Fibroblast of mammary gland (primary cell): Measurements from ENCODE around the gene MAP3K3.

ENCODE experiments used
- DNase-seq: peaks from one replicate; pipeline ENCODE4 v3.0.0-alpha.2; 2010; ENCODE audit warnings: low read depth
- H3K4me3 ChIP-seq: 2 replicates; pipeline ENCODE4 v1.5.1; 2011; ENCODE audit warnings: low read depth, mild to moderate bottlenecking, low read length, moderate library complexity; ENCODE audit not compliant: control insufficient read depth
- TF ChIP-seq, protein P1 (sequence below): conservative IDR thresholded peaks from 2 replicates; pipeline ENCODE4 v1.5.1; 2011; ENCODE audit warnings: low read depth, low read length, inconsistent platforms; ENCODE audit not compliant: control insufficient read depth, insufficient read depth

Gene MAP3K3

DNA sequence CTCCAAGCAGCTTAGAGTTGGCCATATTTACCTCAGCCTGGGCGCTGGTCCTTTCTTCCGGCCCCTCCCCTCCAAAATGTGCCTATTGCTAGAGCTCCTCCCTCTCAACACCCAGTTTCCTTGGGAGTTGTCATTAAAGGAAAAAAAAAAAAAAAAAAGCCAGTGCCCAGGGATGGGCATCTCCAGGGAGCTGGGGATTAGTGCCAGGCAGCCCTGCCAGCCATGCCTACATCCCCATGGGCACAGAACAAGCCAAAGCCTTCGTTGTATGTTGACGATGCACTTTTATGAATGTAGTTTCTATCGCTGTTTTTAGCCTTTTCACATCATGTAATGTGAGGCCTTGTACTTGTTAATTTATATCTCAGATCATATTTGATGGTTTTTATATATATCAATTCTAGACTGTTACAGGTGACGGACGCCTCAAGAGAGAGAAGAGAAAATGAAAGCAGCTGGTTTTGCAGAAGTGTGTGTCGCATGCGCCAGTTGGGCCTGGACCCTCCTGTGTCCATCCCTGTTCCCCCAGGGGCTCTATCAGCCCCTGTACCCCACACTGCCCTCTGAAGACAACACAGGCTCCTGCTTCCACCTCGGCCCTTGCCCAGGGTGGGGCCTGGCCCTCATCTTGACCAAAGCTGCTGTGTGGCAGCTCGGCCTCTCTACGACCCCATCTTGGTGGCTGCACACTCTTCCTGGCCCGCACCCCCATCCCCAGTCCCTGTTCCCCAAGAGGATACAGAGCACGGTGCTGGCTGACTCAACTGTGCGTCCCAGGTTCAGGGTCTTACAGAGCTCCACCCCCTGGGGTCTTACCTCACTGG, 72.9 kb downstream of the MAP3K3 start:
- no peak for DNase-seq
- no peak overlapping the region for H3K4me3 ChIP-seq
- TF ChIP-seq, protein P1, sequence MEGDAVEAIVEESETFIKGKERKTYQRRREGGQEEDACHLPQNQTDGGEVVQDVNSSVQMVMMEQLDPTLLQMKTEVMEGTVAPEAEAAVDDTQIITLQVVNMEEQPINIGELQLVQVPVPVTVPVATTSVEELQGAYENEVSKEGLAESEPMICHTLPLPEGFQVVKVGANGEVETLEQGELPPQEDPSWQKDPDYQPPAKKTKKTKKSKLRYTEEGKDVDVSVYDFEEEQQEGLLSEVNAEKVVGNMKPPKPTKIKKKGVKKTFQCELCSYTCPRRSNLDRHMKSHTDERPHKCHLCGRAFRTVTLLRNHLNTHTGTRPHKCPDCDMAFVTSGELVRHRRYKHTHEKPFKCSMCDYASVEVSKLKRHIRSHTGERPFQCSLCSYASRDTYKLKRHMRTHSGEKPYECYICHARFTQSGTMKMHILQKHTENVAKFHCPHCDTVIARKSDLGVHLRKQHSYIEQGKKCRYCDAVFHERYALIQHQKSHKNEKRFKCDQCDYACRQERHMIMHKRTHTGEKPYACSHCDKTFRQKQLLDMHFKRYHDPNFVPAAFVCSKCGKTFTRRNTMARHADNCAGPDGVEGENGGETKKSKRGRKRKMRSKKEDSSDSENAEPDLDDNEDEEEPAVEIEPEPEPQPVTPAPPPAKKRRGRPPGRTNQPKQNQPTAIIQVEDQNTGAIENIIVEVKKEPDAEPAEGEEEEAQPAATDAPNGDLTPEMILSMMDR, result no peak

GRCh38 chr17:63695889-63696288, 73.7 kb downstream of the MAP3K3 start:
- H3K4me3 ChIP-seq, result no peak overlapping the region
- no peak for DNase-seq
- TF ChIP-seq, protein P1, result no peak

DNA sequence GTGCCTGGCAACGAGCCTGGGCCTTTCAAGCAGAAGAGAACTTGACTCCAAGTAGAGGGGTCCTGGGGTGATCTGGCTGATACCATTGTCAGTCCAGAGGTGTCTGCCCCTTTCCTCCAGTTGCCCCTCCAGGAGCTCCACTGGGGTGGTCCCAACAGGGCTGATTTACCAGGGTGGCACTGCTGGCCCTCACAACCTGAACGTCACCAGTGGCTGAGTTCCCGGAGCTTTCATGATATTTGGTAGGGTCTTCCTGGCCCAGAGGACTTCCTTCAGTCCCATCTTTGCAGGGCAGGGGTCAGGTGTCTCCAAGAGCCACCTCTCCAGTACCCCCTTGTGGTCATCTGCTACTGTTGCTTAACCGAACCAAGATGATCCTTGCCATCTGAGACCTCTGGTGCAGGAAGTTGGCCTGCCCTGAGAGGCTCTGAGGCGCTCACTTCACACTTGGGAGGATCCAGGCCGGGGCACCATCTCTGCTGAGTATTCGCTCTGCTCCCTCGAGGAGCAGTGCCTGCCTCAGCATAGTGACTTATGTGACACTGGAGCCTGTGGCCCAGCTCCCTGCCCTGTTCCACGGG, 74.3 kb downstream of the MAP3K3 start:
- DNase-seq, result peak; percentile 51
- TF ChIP-seq, protein P1, result peak; percentile 36
- H3K4me3 ChIP-seq, result no peak overlapping the region

GRCh38 chr17:63697341-63698286, 75.4 kb downstream of the MAP3K3 start:
- no peak overlapping the region for H3K4me3 ChIP-seq
- peak; percentile 32 for DNase-seq
- TF ChIP-seq, protein P1, result peak; percentile 42

DNA sequence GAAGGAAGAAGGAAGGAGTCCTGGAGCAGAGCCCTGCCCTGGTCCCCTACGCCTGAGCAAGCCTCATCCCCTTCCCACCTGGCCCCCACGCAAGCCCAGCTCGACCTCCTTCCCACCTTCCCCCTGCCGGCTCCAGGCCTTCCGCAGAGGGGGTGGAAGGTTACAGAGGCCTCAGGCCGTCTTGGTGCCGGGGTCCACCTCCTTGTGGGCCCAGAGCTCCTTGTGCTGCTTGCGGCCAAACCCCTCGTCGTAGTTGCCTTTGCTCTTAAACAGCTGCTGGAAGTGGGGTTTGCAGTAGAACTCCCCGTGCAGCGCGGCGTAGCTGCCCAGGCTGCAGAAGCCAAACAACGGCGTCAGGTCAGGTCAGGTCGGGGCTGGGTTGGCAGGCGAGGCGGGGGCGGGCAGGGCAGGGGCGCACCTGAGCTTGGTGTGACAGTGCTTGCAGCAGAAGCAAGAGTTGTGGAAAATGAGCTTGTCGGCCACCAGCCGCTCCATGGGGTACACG, 76.2 kb downstream of the MAP3K3 start:
- no peak for DNase-seq
- no peak overlapping the region for H3K4me3 ChIP-seq

More for the DNA sequence above, 76.2 kb downstream of the MAP3K3 start:
- TF ChIP-seq, protein P1, result no peak
